GM18858 (cell line): Measurements from ENCODE around the gene ATP6V0E2.

Experiments
- ATAC-seq: cut with Tn5 transposase; IDR thresholded peaks from one replicate; pipeline ENCODE4 v1.9.1; 2021; ENCODE audit not compliant: unreplicated experiment

The ATP6V0E2 gene

GRCh38 chr7:149861728-149862045, 12.1 kb upstream of the ATP6V0E2 start:
- no peak for ATAC-seq

GRCh38 chr7:149862156-149862555, 11.6 kb upstream of the ATP6V0E2 start:
- no peak for ATAC-seq

- ATAC-seq = no peak
Observed at GRCh38 chr7:149863500-149863899, 10.3 kb upstream of the ATP6V0E2 start.

- ATAC-seq = no peak
Observed at GRCh38 chr7:149864023-149864422, 9.7 kb upstream of the ATP6V0E2 start.

- no peak for ATAC-seq
Observed at GRCh38 chr7:149864751-149865150, 9.0 kb upstream of the ATP6V0E2 start.

- ATAC-seq = peak; percentile 44
Observed at GRCh38 chr7:149865437-149865836, 8.3 kb upstream of the ATP6V0E2 start.

GRCh38 chr7:149866139-149866778, 7.5 kb upstream of the ATP6V0E2 start:
- ATAC-seq = no peak

GRCh38 chr7:149866779-149867447, 6.9 kb upstream of the ATP6V0E2 start:
- no peak for ATAC-seq

- ATAC-seq = no peak
Observed at GRCh38 chr7:149867762-149868622, 5.8 kb upstream of the ATP6V0E2 start.

GRCh38 chr7:149868623-149869290, 5.0 kb upstream of the ATP6V0E2 start:
- ATAC-seq = no peak

- ATAC-seq = no peak
Observed at GRCh38 chr7:149869291-149869650, 4.5 kb upstream of the ATP6V0E2 start.

- ATAC-seq = no peak
Observed at GRCh38 chr7:149869867-149870266, 3.9 kb upstream of the ATP6V0E2 start.

- ATAC-seq = no peak
Observed at GRCh38 chr7:149870274-149870673, 3.5 kb upstream of the ATP6V0E2 start.

GRCh38 chr7:149870701-149871483, 2.9 kb upstream of the ATP6V0E2 start:
- ATAC-seq = no peak

GRCh38 chr7:149871576-149871975, 2.2 kb upstream of the ATP6V0E2 start:
- ATAC-seq = no peak

GRCh38 chr7:149872419-149873073, 1.2 kb upstream of the ATP6V0E2 start:
- ATAC-seq = no peak

GRCh38 chr7:149873970-149874643, 338 bp downstream of the ATP6V0E2 start:
- peak; percentile 23 for ATAC-seq

- no peak for ATAC-seq
Observed at GRCh38 chr7:149874644-149875028, 867 bp downstream of the ATP6V0E2 start.

- ATAC-seq = no peak
Observed at GRCh38 chr7:149875396-149875795, 1.6 kb downstream of the ATP6V0E2 start.
